Kidney epithelial cell (primary cell): ENCODE measurements around the gene ID3. TPM values are rescaled to one million over a fixed set of nuclear protein-coding genes. Genes with fewer than 3 reads are reported as not detected.
A peak's percentile ranks its signal among the peaks of the same experiment; 100 is the strongest.

Source experiments
- DNase-seq: peaks from one replicate; pipeline ENCODE4 v3.0.0-alpha.2; 2010; ENCODE audit warnings: low read depth
- H3K27me3 ChIP-seq: 2 replicates; pipeline ENCODE4 v1.6.0; 2011; ENCODE audit warnings: low read length; ENCODE audit not compliant: control insufficient read depth, insufficient read depth
- H3K36me3 ChIP-seq: 2 replicates; pipeline ENCODE4 v1.5.1; 2011; ENCODE audit warnings: low read length; ENCODE audit not compliant: control insufficient read depth, insufficient read depth
- H3K4me3 ChIP-seq: 2 replicates; pipeline ENCODE4 v1.5.1; 2011; ENCODE audit warnings: low read depth, mild to moderate bottlenecking, control low read depth, low read length
- total RNA-seq: library from RNA; depleted of rRNA; stranded (reverse); fragments of >200 nt; gene quantifications from 2 replicates; pipeline ENCODE4 v1.2.3, GENCODE V29; 2015
- TF ChIP-seq, protein P1 (sequence below): IDR thresholded peaks from 2 replicates; pipeline ENCODE4 v1.5.1; 2011; ENCODE audit warnings: mild to moderate bottlenecking, moderate library complexity, low read length, control low read depth, inconsistent platforms; ENCODE audit not compliant: insufficient read depth, poor library complexity, severe bottlenecking

Gene ID3
- total RNA-seq, 1 donor from 2014 or later, result 77.5 TPM

- no peaks in the 10 kb centered on the region for H3K36me3 ChIP-seq
- no peaks in the 10 kb centered on the region for H3K27me3 ChIP-seq
- TF ChIP-seq, protein P1, sequence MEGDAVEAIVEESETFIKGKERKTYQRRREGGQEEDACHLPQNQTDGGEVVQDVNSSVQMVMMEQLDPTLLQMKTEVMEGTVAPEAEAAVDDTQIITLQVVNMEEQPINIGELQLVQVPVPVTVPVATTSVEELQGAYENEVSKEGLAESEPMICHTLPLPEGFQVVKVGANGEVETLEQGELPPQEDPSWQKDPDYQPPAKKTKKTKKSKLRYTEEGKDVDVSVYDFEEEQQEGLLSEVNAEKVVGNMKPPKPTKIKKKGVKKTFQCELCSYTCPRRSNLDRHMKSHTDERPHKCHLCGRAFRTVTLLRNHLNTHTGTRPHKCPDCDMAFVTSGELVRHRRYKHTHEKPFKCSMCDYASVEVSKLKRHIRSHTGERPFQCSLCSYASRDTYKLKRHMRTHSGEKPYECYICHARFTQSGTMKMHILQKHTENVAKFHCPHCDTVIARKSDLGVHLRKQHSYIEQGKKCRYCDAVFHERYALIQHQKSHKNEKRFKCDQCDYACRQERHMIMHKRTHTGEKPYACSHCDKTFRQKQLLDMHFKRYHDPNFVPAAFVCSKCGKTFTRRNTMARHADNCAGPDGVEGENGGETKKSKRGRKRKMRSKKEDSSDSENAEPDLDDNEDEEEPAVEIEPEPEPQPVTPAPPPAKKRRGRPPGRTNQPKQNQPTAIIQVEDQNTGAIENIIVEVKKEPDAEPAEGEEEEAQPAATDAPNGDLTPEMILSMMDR, result no peak
- no peak for DNase-seq
- no peak overlapping the region for H3K4me3 ChIP-seq
Measured at GRCh38 chr1:23561076-23561812, 1.9 kb upstream of the ID3 start.

DNA sequence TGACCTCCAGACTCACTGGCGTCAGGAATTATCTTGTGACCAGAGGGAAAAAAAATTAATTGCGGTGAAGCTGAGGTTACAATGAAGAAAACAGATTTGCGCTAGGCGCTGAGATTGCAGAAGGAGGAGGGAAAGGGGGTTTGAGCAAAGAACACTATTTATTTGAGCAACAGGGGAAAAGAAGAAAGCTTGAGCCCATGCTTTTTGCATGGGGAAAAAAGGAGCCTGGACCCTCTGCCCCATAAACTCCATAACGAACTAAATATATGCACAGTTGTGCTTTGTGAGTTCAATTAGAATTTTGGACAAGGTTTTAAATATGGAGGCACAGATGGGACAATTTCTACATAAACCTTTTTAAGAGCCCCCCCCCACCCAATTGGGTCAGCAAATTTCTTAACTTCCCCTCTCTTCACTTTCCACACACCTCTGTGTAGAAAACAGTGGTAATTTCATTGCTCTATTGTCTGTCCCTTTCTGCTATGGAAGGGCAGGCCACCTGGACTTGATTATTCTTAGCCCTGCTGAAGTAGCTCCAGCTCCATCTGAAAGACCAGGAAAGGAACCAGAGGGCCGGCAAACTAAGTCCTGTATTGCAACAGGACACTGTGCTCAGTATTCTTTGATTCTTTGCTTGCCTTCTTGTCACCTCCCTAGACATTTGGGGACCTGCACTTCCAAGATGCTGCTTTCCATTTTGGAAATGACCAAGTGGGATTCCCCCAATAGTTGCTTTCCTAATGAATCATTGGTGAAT lies 862 bp upstream of the ID3 start:
- DNase-seq, result no peak
- H3K4me3 ChIP-seq, result peak overlapping the region; percentile 74
- TF ChIP-seq, protein P1, result no peak
- no peaks in the 10 kb centered on the region for H3K27me3 ChIP-seq
- no peaks in the 10 kb centered on the region for H3K36me3 ChIP-seq

DNA sequence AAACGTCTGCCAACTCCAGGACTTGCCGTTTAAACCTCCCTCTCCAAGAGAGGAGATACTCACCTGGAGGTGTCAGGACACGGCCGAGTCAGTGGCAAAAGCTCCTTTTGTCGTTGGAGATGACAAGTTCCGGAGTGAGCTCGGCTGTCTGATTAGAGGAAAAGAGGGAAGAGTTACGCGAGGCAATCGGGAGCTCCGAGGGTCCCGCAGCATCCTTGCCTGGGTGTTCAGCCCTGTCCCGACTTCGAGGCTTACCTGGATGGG lies 497 bp downstream of the ID3 start:
- Histone ChIP-seq H3K27me3 (no peaks in the 10 kb centered on the region), H3K36me3 (no peaks in the 10 kb centered on the region), H3K4me3 (peak overlapping the region; percentile 74)
- DNase-seq, result no peak
- TF ChIP-seq, protein P1, result no peak

DNA sequence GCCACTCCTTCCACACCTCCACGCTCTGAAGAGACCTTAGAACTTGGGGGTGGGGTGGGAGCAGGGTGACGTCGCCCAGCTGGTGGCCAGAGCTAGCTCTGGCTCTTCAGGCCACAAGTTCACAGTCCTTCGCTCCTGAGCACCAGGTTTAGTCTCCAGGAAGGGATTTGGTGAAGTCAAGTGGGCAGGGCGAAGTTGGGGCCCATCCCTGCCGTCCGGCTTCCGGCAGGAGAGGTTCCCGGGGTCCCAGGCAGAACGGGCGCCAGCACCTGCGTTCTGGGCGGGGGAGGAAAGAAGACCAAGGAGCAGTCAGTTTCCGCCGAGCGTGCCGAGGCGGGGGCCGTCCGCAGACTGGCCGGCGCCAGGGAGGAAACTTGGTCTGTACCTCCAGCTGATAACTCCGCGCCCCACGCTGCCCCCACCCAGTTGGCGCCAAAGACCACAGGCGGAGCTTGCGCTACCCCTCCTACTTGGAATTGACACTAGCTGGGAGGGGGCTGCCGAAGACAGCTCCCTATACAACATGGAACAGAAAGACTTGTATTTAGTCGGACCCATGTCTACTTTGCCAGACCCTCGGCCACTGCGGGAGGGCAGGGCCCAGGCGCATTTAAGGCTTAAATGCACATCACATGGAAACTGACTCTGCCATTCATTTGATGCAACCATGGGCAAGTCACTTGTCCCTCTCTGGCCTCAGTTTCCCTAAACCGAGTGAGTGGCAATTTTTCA lies 995 bp downstream of the ID3 start:
- TF ChIP-seq, protein P1, result no peak
- no peak for DNase-seq
- Histone ChIP-seq H3K27me3 (no peaks in the 10 kb centered on the region), H3K36me3 (no peaks in the 10 kb centered on the region), H3K4me3 (peak overlapping the region; percentile 74)

DNA sequence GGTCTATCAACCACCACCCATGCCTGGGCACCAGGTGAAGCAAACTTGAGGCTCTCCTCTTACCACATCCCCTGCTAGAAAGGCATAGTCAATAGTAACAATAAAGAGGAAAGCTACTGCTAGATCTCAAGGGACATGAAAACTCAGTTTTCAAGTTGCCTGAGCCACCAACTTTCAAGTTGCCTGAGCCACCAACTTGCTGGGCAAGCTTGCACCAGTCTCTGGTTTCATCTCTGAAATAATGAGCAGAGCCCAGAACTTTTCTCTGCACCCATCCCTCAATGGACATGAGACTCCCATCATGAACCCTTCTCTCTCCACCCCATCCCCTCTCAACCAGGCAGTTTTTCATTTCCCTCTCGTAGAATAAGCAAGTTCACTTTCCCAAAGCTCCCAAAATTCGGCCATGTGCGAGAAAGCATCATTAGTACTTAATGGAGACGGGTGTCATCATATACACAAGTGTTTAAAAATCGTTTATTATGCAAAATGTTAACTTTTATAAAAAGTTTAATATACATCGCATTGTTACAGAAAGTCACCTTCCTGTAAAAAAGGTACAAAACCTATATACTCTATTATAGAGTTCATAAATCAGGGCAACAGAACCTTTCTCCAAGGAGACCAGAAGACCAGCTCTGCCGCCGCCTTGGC lies 1.7 kb downstream of the ID3 start:
- DNase-seq, result no peak
- TF ChIP-seq, protein P1, result no peak
- Histone ChIP-seq H3K4me3 (peak overlapping the region; percentile 74), H3K27me3 (no peaks in the 10 kb centered on the region), H3K36me3 (no peaks in the 10 kb centered on the region)
